ENCODE measurements around the gene TACC2. TPM values are rescaled to one million over a fixed set of nuclear protein-coding genes. Genes with fewer than 3 reads are reported as not detected.
A peak's percentile ranks its signal among the peaks of the same experiment; 100 is the strongest.

Gene TACC2
- total RNA-seq, 1 donor from 2014 or later = 10.7 TPM

GRCh38 chr10:122186816-122187810, 198.2 kb downstream of the TACC2 start:
- Mint-ChIP-seq H3K4me3 (no peak overlapping the region), H3K9me3 (no peaks in the 10 kb centered on the region), H3K4me1 (peaks cover 75% of the 10 kb centered on the region), H3K27ac (peak overlapping the region; percentile 27), H3K36me3 (peaks cover 7% of the 10 kb centered on the region), H3K27me3 (ENCODE audit: insufficient read depth, low read depth) (peaks cover 2% of the 10 kb centered on the region)
- Histone ChIP-seq H3K27me3 (no peaks in the 10 kb centered on the region), H3K9ac (no peak overlapping the region), H3F3A (ENCODE audit: low read depth) (peaks cover 45% of the 10 kb centered on the region), H3K27ac (no peak overlapping the region), H3K4me3 (no peak overlapping the region), H4K20me1 (ENCODE audit: low read depth) (peaks cover 73% of the 10 kb centered on the region), H2AFZ (replicated peaks) (no peak overlapping the region), H3K36me3 (no peaks in the 10 kb centered on the region), H3K9me3 (ENCODE audit: low read depth) (no peaks in the 10 kb centered on the region), H3K79me2 (ENCODE audit: low read depth) (peaks cover 99% of the 10 kb centered on the region), H3K4me1 (peaks cover 68% of the 10 kb centered on the region), H3K4me2 (peak overlapping the region; percentile 9)
- TF ChIP-seq CTCF (IDR thresholded peaks at IDR 0.05) = no peak
- no peak for TF ChIP-seq EZH2phosphoT487 (IDR thresholded peaks at IDR 0.05)
- no peak for TF ChIP-seq EZH2 (IDR thresholded peaks at IDR 0.05)
- no peak for DNase-seq (ENCODE audit: low spot score)

GRCh38 chr10:122188706-122189105, 199.7 kb downstream of the TACC2 start:
- DNase-seq (ENCODE audit: low spot score) = no peak
- TF ChIP-seq EZH2phosphoT487 (IDR thresholded peaks at IDR 0.05) (no peak), EZH2 (IDR thresholded peaks at IDR 0.05) (no peak), CTCF (IDR thresholded peaks at IDR 0.05) (no peak)
- peaks cover 3% of the 10 kb centered on the region for H3K27me3 Mint-ChIP-seq (ENCODE audit: insufficient read depth, low read depth)
- H3K27ac Mint-ChIP-seq = peak overlapping the region; percentile 4
- H3K4me1 ChIP-seq = peaks cover 65% of the 10 kb centered on the region
- peaks cover 100% of the 10 kb centered on the region for H3K79me2 ChIP-seq (ENCODE audit: low read depth)
- peak overlapping the region; percentile 45 for H3K4me2 ChIP-seq
- no peaks in the 10 kb centered on the region for H3K9me3 ChIP-seq (ENCODE audit: low read depth)
- peaks cover 76% of the 10 kb centered on the region for H3K4me1 Mint-ChIP-seq
- H2AFZ ChIP-seq (replicated peaks) = no peak overlapping the region
- peaks cover 61% of the 10 kb centered on the region for H4K20me1 ChIP-seq (ENCODE audit: low read depth)
- H3F3A ChIP-seq (ENCODE audit: low read depth) = peaks cover 35% of the 10 kb centered on the region
- no peak overlapping the region for H3K4me3 Mint-ChIP-seq
- H3K36me3 ChIP-seq = no peaks in the 10 kb centered on the region
- peak overlapping the region; percentile 68 for H3K27ac ChIP-seq
- H3K27me3 ChIP-seq = no peaks in the 10 kb centered on the region
- no peak overlapping the region for H3K9ac ChIP-seq
- H3K9me3 Mint-ChIP-seq = no peaks in the 10 kb centered on the region
- no peak overlapping the region for H3K4me3 ChIP-seq
- H3K36me3 Mint-ChIP-seq = peaks cover 7% of the 10 kb centered on the region

- Histone ChIP-seq H3K4me2 (peak overlapping the region; percentile 45), H3K27ac (peak overlapping the region; percentile 68), H3K4me1 (peaks cover 64% of the 10 kb centered on the region), H4K20me1 (ENCODE audit: low read depth) (peaks cover 57% of the 10 kb centered on the region), H2AFZ (replicated peaks) (no peak overlapping the region), H3K27me3 (no peaks in the 10 kb centered on the region), H3K9ac (no peak overlapping the region), H3K79me2 (ENCODE audit: low read depth) (peaks cover 100% of the 10 kb centered on the region), H3K4me3 (no peak overlapping the region), H3F3A (ENCODE audit: low read depth) (peaks cover 34% of the 10 kb centered on the region), H3K36me3 (no peaks in the 10 kb centered on the region), H3K9me3 (ENCODE audit: low read depth) (no peaks in the 10 kb centered on the region)
- Mint-ChIP-seq H3K27ac (peak overlapping the region; percentile 4), H3K27me3 (ENCODE audit: insufficient read depth, low read depth) (peaks cover 3% of the 10 kb centered on the region), H3K4me3 (no peak overlapping the region), H3K4me1 (peaks cover 75% of the 10 kb centered on the region), H3K36me3 (peaks cover 7% of the 10 kb centered on the region), H3K9me3 (no peaks in the 10 kb centered on the region)
- DNase-seq (ENCODE audit: low spot score) = peak; percentile 34
- no peak for TF ChIP-seq CTCF (IDR thresholded peaks at IDR 0.05)
- no peak for TF ChIP-seq EZH2 (IDR thresholded peaks at IDR 0.05)
- no peak for TF ChIP-seq EZH2phosphoT487 (IDR thresholded peaks at IDR 0.05)
These were observed 200.2 kb downstream of the TACC2 start for GRCh38 chr10:122189185-122189584.
